IMR-90 (cell line): Measurements from ENCODE around the gene TNFAIP8L1. TPM values are rescaled to one million over a fixed set of nuclear protein-coding genes. Genes with fewer than 3 reads are reported as not detected.

ENCODE experiments used
- ATAC-seq: fragments of 200-7000 bp; cut with Tn5 transposase; 2 replicates; pipeline ENCODE4 v1.9.1; 2020; ENCODE audit warnings: low read depth, mild to moderate bottlenecking, moderate library complexity
- BruUV-seq: library from RNA; stranded (reverse); fragments of 400-500 nt; replicated peaks from 2 replicates; lab custom pipeline; 2021; lab: Mats Ljungman, UMichigan
- CTCF ChIA-PET: fragments of 300-600 bp; formaldehyde crosslinking; extraction: SDS; loops from one replicate; lab custom pipeline; 2021; ENCODE audit warnings: antibody characterized with exemption; lab: Yijun Ruan, JAX
- POLR2A ChIA-PET: fragments of 300-600 bp; sonication (Branson Sonifier 250); formaldehyde crosslinking; loops from one replicate; lab custom pipeline; 2022; ENCODE audit warnings: antibody characterized with exemption; ENCODE audit not compliant: unreplicated experiment; lab: Charles Lee
- DNase-seq: peaks from one replicate; pipeline ENCODE4 v3.0.0; 2013
- H2AFZ ChIP-seq: replicated peaks from 2 replicates; pipeline ENCODE3; 2013; ENCODE audit warnings: low read length, mild to moderate bottlenecking; ENCODE audit not compliant: poor library complexity
- H2AK5ac ChIP-seq: 2 replicates; pipeline ENCODE4 v1.6.1; 2013; ENCODE audit warnings: low read depth, low read length, inconsistent platforms
- H2AK9ac ChIP-seq: replicated peaks from 2 replicates; pipeline ENCODE3; 2013; ENCODE audit warnings: mild to moderate bottlenecking, low read depth, low read length, moderate library complexity; ENCODE audit not compliant: poor library complexity
- H2BK120ac ChIP-seq: 2 replicates; pipeline ENCODE4 v1.6.1; 2013; ENCODE audit warnings: low read depth, low read length, inconsistent platforms
- H2BK15ac ChIP-seq: 3 replicates; pipeline ENCODE4 v1.6.1; 2013; ENCODE audit warnings: low read depth, low read length, inconsistent platforms
- H2BK20ac ChIP-seq: 2 replicates; pipeline ENCODE4 v1.6.1; 2013; ENCODE audit warnings: low read depth, mild to moderate bottlenecking, inconsistent platforms, low read length, moderate library complexity
- H2BK5ac ChIP-seq: 2 replicates; pipeline ENCODE4 v1.6.1; 2013; ENCODE audit warnings: mild to moderate bottlenecking, low read depth, low read length, inconsistent platforms; ENCODE audit not compliant: poor library complexity, severe bottlenecking
- H3K14ac ChIP-seq: replicated peaks from 2 replicates; pipeline ENCODE4 v1.6.1; 2013; ENCODE audit warnings: low read depth, low read length, inconsistent platforms
- H3K18ac ChIP-seq: 2 replicates; pipeline ENCODE4 v1.6.1; 2013; ENCODE audit warnings: low read depth, low read length, control low read depth
- H3K23ac ChIP-seq: 2 replicates; pipeline ENCODE4 v1.6.1; 2013; ENCODE audit warnings: low read depth, low read length, inconsistent platforms
- H3K27ac ChIP-seq: 2 replicates; pipeline ENCODE4 v1.5.1; 2013; ENCODE audit warnings: mild to moderate bottlenecking, control low read depth, low read length; ENCODE audit not compliant: insufficient read depth
- H3K27me3 ChIP-seq: 2 replicates; pipeline ENCODE4 v1.6.1; 2013; ENCODE audit warnings: low read length; ENCODE audit not compliant: control insufficient read depth, insufficient read depth
- H3K36me3 ChIP-seq: 2 replicates; pipeline ENCODE4 v1.6.1; 2013; ENCODE audit warnings: low read length, mixed read lengths; ENCODE audit not compliant: control insufficient read depth, insufficient read depth
- H3K4ac ChIP-seq: 2 replicates; pipeline ENCODE4 v1.6.1; 2013; ENCODE audit warnings: low read depth, low read length, inconsistent platforms
- H3K4me1 ChIP-seq: 2 replicates; pipeline ENCODE4 v1.6.1; 2013; ENCODE audit warnings: low read length, mixed read lengths; ENCODE audit not compliant: control insufficient read depth, insufficient read depth
- H3K4me2 ChIP-seq: 2 replicates; pipeline ENCODE4 v1.6.1; 2013; ENCODE audit warnings: low read depth, mild to moderate bottlenecking, control low read depth, low read length, moderate library complexity
- H3K4me3 ChIP-seq: 2 replicates; pipeline ENCODE4 v1.5.1; 2013; ENCODE audit warnings: low read depth, mild to moderate bottlenecking, control low read depth, low read length, moderate library complexity; ENCODE audit not compliant: insufficient read depth
- H3K56ac ChIP-seq: 2 replicates; pipeline ENCODE4 v1.6.1; 2013; ENCODE audit warnings: low read length, inconsistent platforms; ENCODE audit not compliant: insufficient read depth; ENCODE audit errors: extremely low read depth
- H3K79me1 ChIP-seq, 2 experiments: 2 replicates each; pipeline ENCODE4 v1.6.1; 2013; ENCODE audit warnings: low read length in 2 of 2, inconsistent platforms in 1 of 2, low read depth in 1 of 2
- H3K9ac ChIP-seq: 2 replicates; pipeline ENCODE4 v1.6.1; 2013; ENCODE audit warnings: low read depth, low read length, control low read depth
- H3K9me1 ChIP-seq: 2 replicates; pipeline ENCODE4 v1.6.1; 2013; ENCODE audit warnings: low read length, inconsistent platforms; ENCODE audit not compliant: insufficient read depth
- H3K9me3 ChIP-seq: 2 replicates; pipeline ENCODE4 v1.6.1; 2013; ENCODE audit warnings: low read length; ENCODE audit not compliant: control insufficient read depth, insufficient read depth
- H4K20me1 ChIP-seq: 2 replicates; pipeline ENCODE4 v1.6.1; 2013; ENCODE audit warnings: low read length, inconsistent platforms; ENCODE audit not compliant: insufficient read depth
- H4K5ac ChIP-seq: 2 replicates; pipeline ENCODE4 v1.6.1; 2013; ENCODE audit warnings: mild to moderate bottlenecking, low read depth, low read length, control low read depth
- H4K8ac ChIP-seq, 2 experiments: 2 replicates each; pipeline ENCODE4 v1.6.1; 2013; ENCODE audit warnings: low read depth in 2 of 2, low read length in 2 of 2, control low read depth in 1 of 2, inconsistent platforms in 1 of 2
- H4K91ac ChIP-seq: 2 replicates; pipeline ENCODE4 v1.6.1; 2013; ENCODE audit warnings: low read depth, low read length, inconsistent platforms; ENCODE audit not compliant: insufficient read depth
- BHLHE40 ChIP-seq: fragments of 150-350 bp; IDR thresholded peaks from 2 replicates; pipeline ENCODE4 v1.6.1; 2016; ENCODE audit warnings: mild to moderate bottlenecking, low read depth, low read length
- CEBPB ChIP-seq: IDR thresholded peaks from 2 replicates; pipeline ENCODE4 v1.6.1; 2012; ENCODE audit warnings: low read depth, low read length, improper control_type of control experiment
- CHD1 ChIP-seq: IDR thresholded peaks from 2 replicates; pipeline ENCODE4 v1.6.1; 2012; ENCODE audit warnings: low read depth, low read length, improper control_type of control experiment
- CTCF ChIP-seq: conservative IDR thresholded peaks from 2 replicates; pipeline ENCODE4 v1.5.1; 2012; ENCODE audit warnings: mild to moderate bottlenecking, low read depth, low read length, improper control_type of control experiment
- ELK1 ChIP-seq: fragments of 150-350 bp; IDR thresholded peaks from 2 replicates; pipeline ENCODE4 v1.6.1; 2016; ENCODE audit warnings: low read depth, mild to moderate bottlenecking, low read length, moderate library complexity, borderline replicate concordance
- FOS ChIP-seq: fragments of 150-350 bp; IDR thresholded peaks from 2 replicates; pipeline ENCODE4 v1.6.1; 2016; ENCODE audit warnings: low read depth, low read length
- MAFK ChIP-seq: IDR thresholded peaks from 2 replicates; pipeline ENCODE4 v1.6.1; 2012; ENCODE audit warnings: low read depth, low read length, improper control_type of control experiment
- MAZ ChIP-seq: IDR thresholded peaks from 2 replicates; pipeline ENCODE4 v1.6.1; 2012; ENCODE audit warnings: low read depth, mild to moderate bottlenecking, low read length, improper control_type of control experiment, moderate library complexity, borderline replicate concordance
- MXI1 ChIP-seq: IDR thresholded peaks from 2 replicates; pipeline ENCODE4 v1.6.1; 2012; ENCODE audit warnings: low read depth, mild to moderate bottlenecking, low read length, moderate library complexity, borderline replicate concordance
- NFE2L2 ChIP-seq: fragments of 150-350 bp; IDR thresholded peaks from 2 replicates; pipeline ENCODE4 v1.6.1; 2016; ENCODE audit warnings: low read depth, mild to moderate bottlenecking, low read length
- POLR2A ChIP-seq: IDR thresholded peaks from 2 replicates; pipeline ENCODE4 v1.6.1; 2012; ENCODE audit warnings: mild to moderate bottlenecking, low read depth, low read length
- RAD21 ChIP-seq: IDR thresholded peaks from 2 replicates; pipeline ENCODE4 v1.6.1; 2012; ENCODE audit warnings: low read length, improper control_type of control experiment
- RCOR1 ChIP-seq: IDR thresholded peaks from 2 replicates; pipeline ENCODE4 v1.6.1; 2012; ENCODE audit warnings: mild to moderate bottlenecking, low read length, improper control_type of control experiment; ENCODE audit not compliant: insufficient replicate concordance
- RFX5 ChIP-seq: IDR thresholded peaks from 2 replicates; pipeline ENCODE4 v1.8.0; 2012; ENCODE audit warnings: low read depth, mild to moderate bottlenecking, low read length, moderate library complexity
- SMC3 ChIP-seq: fragments of 150-350 bp; IDR thresholded peaks from 2 replicates; pipeline ENCODE4 v1.6.1; 2016; ENCODE audit warnings: low read depth, mild to moderate bottlenecking, antibody characterized with exemption, low read length, moderate library complexity
- USF2 ChIP-seq: fragments of 150-350 bp; IDR thresholded peaks from 2 replicates; pipeline ENCODE4 v1.6.1; 2017; ENCODE audit warnings: mild to moderate bottlenecking, antibody characterized with exemption, low read length, low read depth
- WGBS, 2 experiments: methylation state at CpG; one replicate each; pipeline versions ENCODE4 v1.1.5 to v1.1.7; 2013; ENCODE audit warnings: missing lambda C conversion rate in 2 of 2; ENCODE audit not compliant: insufficient read length in 1 of 2; ENCODE audit errors: extremely low coverage in 2 of 2; 5-methylcytosine and 5-hydroxymethylcytosine counted together
- dilution Hi-C: fragments of 300-500 bp; cut with HindIII; formaldehyde crosslinking; loops from one replicate; pipeline ENCODE4 v1.14.3; 2018; ENCODE audit warnings: low sequenced_read_pairs; ENCODE audit not compliant: unreplicated experiment
- in situ Hi-C: fragments of 300-500 bp; cut with MboI; formaldehyde crosslinking; loops from 3 replicates; pipeline ENCODE4 v1.14.3; 2019; ENCODE audit warnings: low sequenced_read_pairs, inconsistent platforms, mixed read lengths
- intact Hi-C: fragments of 100-400 bp; cut with micrococcal nuclease; formaldehyde crosslinking; loops from 2 replicates; pipeline ENCODE4 v1.10.0; 2022
- polyA plus RNA-seq, 3 experiments: library from polyadenylated mRNA; depleted of rRNA; stranded (reverse); fragments of >200 nt; gene quantifications; 2 replicates each; pipeline ENCODE4 v1.2.3, GENCODE V29; 2012; ENCODE audit warnings: low replicate concordance in 1 of 3
- total RNA-seq: library from RNA; depleted of rRNA; stranded (reverse); fragments of >200 nt; gene quantifications from 2 replicates; pipeline ENCODE4 v1.2.3, GENCODE V29; 2012

The TNFAIP8L1 gene
- total and polyA plus RNA-seq, 2 of the 4 experiments (the other 2 are of a cell fraction) = 2.5 to 6.0 TPM

GRCh38 chr19:4606181-4606580 is 33.1 kb upstream of the TNFAIP8L1 start:
- no peak overlapping the region for H3K27ac ChIP-seq
- TF ChIP-seq POLR2A (no peak), FOS (no peak), CTCF (no peak), RAD21 (no peak), MAZ (no peak), USF2 (no peak), SMC3 (no peak), CHD1 (no peak), RCOR1 (no peak), RFX5 (no peak), ELK1 (no peak), BHLHE40 (no peak), MXI1 (no peak), NFE2L2 (no peak), MAFK (no peak), CEBPB (no peak)
- intact Hi-C loops = no loop called here
- H2BK120ac ChIP-seq = no peak overlapping the region
- H2AK9ac ChIP-seq = no peak overlapping the region
- no peak overlapping the region for H4K8ac ChIP-seq
- H3K14ac ChIP-seq = no peak overlapping the region
- H3K18ac ChIP-seq = no peak overlapping the region
- no CpG with 5 or more reads among the region's 5 CpGs for WGBS, 2 experiments
- ATAC-seq = no peak
- H3K56ac ChIP-seq = no peak overlapping the region
- dilution Hi-C loops = no loop called here
- H3K23ac ChIP-seq = no peak overlapping the region
- H3K4ac ChIP-seq = no peak overlapping the region
- no peak overlapping the region for H4K5ac ChIP-seq
- no peaks in the 10 kb centered on the region for H3K9me3 ChIP-seq
- no peak overlapping the region for H2AK5ac ChIP-seq
- in situ Hi-C loops = no loop called here
- H2BK15ac ChIP-seq = no peak overlapping the region
- H3K4me3 ChIP-seq = no peak overlapping the region
- H2AFZ ChIP-seq = no peak overlapping the region
- CTCF ChIA-PET = interaction anchor here (1.5 to 1.6 kb wide), 2 partner anchors 27 to 30 kb away, joined by 3 to 4 read pairs; no protein-coding TSS in a partner anchor
- no peak overlapping the region for H2BK20ac ChIP-seq
- no peaks in the 10 kb centered on the region for H3K9me1 ChIP-seq
- H3K4me1 ChIP-seq = no peaks in the 10 kb centered on the region; the same call in 1 of the 2 replicates
- no peak overlapping the region for H4K91ac ChIP-seq
- no peak for DNase-seq
- H2BK5ac ChIP-seq = no peak overlapping the region
- POLR2A ChIA-PET = no interaction called here
- H3K79me1 ChIP-seq = no peaks in the 10 kb centered on the region
- H3K9ac ChIP-seq = no peak overlapping the region
- no peak overlapping the region for H3K4me2 ChIP-seq
- no peaks in the 10 kb centered on the region for H4K20me1 ChIP-seq
- no TSS peak for BruUV-seq
- H3K27me3 ChIP-seq = peaks cover 39% of the 10 kb centered on the region
- H3K36me3 ChIP-seq = no peaks in the 10 kb centered on the region
